GM18507 (cell line): ENCODE results near the gene PRAMEF25.
"Not testable (repeated sequence)": the region's sequence is repeated elsewhere in the genome, so short reads cannot be mapped to it uniquely, and the experiment has no call there.

Experiments
- DNase-seq: peaks from one replicate; pipeline ENCODE4 v3.0.0; 2011; ENCODE audit warnings: low read depth; ENCODE audit not compliant: insufficient read length; ENCODE audit errors: extremely low spot score
- FAIRE-seq: peaks from 2 replicates; lab custom pipeline; 2011; peaks lifted over from hg19 to GRCh38; lab: Jason Lieb, UNC

PRAMEF25 gene

GRCh38 chr1:13070474-13070873 lies at the start of gene PRAMEF25:
PRAMEF25 (plus strand) TSS chr1:13070774; CDS start chr1:13073694, 2,920 bp downstream.
- FAIRE-seq, DNase-seq: not testable (repeated sequence)

- FAIRE-seq, DNase-seq: not testable (repeated sequence)
These were observed 14.1 kb upstream of the PRAMEF25 start, which contains the start of gene PRAMEF27 for GRCh38 chr1:13056475-13056874. PRAMEF27 (minus strand) TSS chr1:13056575; CDS start chr1:13053659, 2,916 bp downstream.

- not testable (repeated sequence) for DNase-seq, FAIRE-seq
These were observed 46.2 kb downstream of the PRAMEF25 start, which contains the start of gene HNRNPCL2 for GRCh38 chr1:13116754-13117153. HNRNPCL2 (minus strand) TSS chr1:13116854; CDS start chr1:13116400, 454 bp downstream.
